Thymus (tissue), 11 donors: ENCODE results near the gene MLLT6. TPM values are rescaled to one million over a fixed set of nuclear protein-coding genes. Genes with fewer than 3 reads are reported as not detected.
"Not testable (repeated sequence)": the region's sequence is repeated elsewhere in the genome, so short reads cannot be mapped to it uniquely, and the experiment has no call there.

Source experiments
- DNase-seq, 9 donors: peaks; one replicate each; pipeline ENCODE4 v3.0.0-alpha.2; 2013; ENCODE audit warnings: low spot score in 9 of 9, low read depth in 6 of 9, missing footprints in 1 of 9
- H3K27ac ChIP-seq, 2 donors: one replicate each; pipeline ENCODE4 v1.5.1; 2013; ENCODE audit warnings: control low read depth in 1 of 2, low read depth in 1 of 2, low read length in 1 of 2, mild to moderate bottlenecking in 1 of 2, moderate library complexity in 1 of 2
- H3K27me3 ChIP-seq, 2 donors: one replicate each; pipeline ENCODE4 v1.5.1; 2013; ENCODE audit warnings: low read length in 1 of 2; ENCODE audit not compliant: control insufficient read depth in 2 of 2, insufficient read depth in 1 of 2
- H3K36me3 ChIP-seq, 2 donors: one replicate each; pipeline ENCODE4 v1.5.1; 2013; ENCODE audit warnings: low read length in 1 of 2, mild to moderate bottlenecking in 1 of 2, moderate library complexity in 1 of 2; ENCODE audit not compliant: control insufficient read depth in 2 of 2, insufficient read depth in 2 of 2
- H3K4me1 ChIP-seq, 2 donors: one replicate each; pipeline ENCODE4 v1.5.1; 2013; ENCODE audit warnings: low read length in 2 of 2; ENCODE audit not compliant: control insufficient read depth in 2 of 2, insufficient read depth in 2 of 2
- H3K4me3 ChIP-seq, 2 donors: one replicate each; pipeline ENCODE4 v1.5.1; 2013; ENCODE audit warnings: low read length in 2 of 2, control low read depth in 1 of 2, mild to moderate bottlenecking in 1 of 2
- H3K9me3 ChIP-seq, 2 donors: one replicate each; pipeline ENCODE4 v1.5.1; 2013; ENCODE audit warnings: low read length in 1 of 2, mild to moderate bottlenecking in 1 of 2; ENCODE audit not compliant: control insufficient read depth in 2 of 2, insufficient read depth in 1 of 2
- WGBS: extraction: QIAGEN DNeasy Blood & Tissue Kit; methylation state at CpG from one replicate; pipeline ENCODE4 v1.1.7; 2013; 5-methylcytosine and 5-hydroxymethylcytosine counted together
- polyA plus RNA-seq: library from polyadenylated mRNA; stranded (reverse); fragments of 200-250 nt; gene quantifications from one replicate; pipeline ENCODE4 v1.2.3, GENCODE V29; 2013
- total RNA-seq: library from RNA; stranded (reverse); fragments of 120-200 nt; gene quantifications from one replicate; pipeline ENCODE4 v1.2.4, GENCODE V29; 2013
- donor health status: healthy.

The MLLT6 gene
- total and polyA plus RNA-seq, 2 donors = 37.3 to 124 TPM

- no peaks in the 10 kb centered on the region for H3K27me3 ChIP-seq
- H3K36me3 ChIP-seq = peaks cover 88% of the 10 kb centered on the region in 2 donors
- no peak overlapping the region for H3K27ac ChIP-seq
- DNase-seq = no peak
- peaks cover 0 to 6% of the 10 kb centered on the region in 2 donors for H3K4me1 ChIP-seq
- H3K9me3 ChIP-seq = no peaks in the 10 kb centered on the region
- WGBS = 98% methylated on average over 29 of the region's 29 CpGs
- H3K4me3 ChIP-seq = no peak overlapping the region
Observed at GRCh38 chr17:38719289-38719942, 14.3 kb downstream of the MLLT6 start.

- Histone ChIP-seq H3K9me3 (no peaks in the 10 kb centered on the region), H3K27me3 (no peaks in the 10 kb centered on the region), H3K27ac (no peak overlapping the region), H3K4me3 (no peak overlapping the region), H3K4me1 (peaks cover 0 to 8% of the 10 kb centered on the region in 2 donors), H3K36me3 (peaks cover 88 to 89% of the 10 kb centered on the region in 2 donors)
- no peak for DNase-seq
- WGBS = 97% methylated on average over 39 of the region's 39 CpGs
Observed at GRCh38 chr17:38719943-38720641, 15.0 kb downstream of the MLLT6 start.

GRCh38 chr17:38720941-38721340 is 15.9 kb downstream of the MLLT6 start:
- H3K4me1 ChIP-seq = peaks cover 0 to 12% of the 10 kb centered on the region in 2 donors
- H3K36me3 ChIP-seq = peaks cover 82 to 88% of the 10 kb centered on the region in 2 donors
- WGBS = 98% methylated on average over 6 of the region's 6 CpGs
- no peaks in the 10 kb centered on the region for H3K9me3 ChIP-seq
- H3K4me3 ChIP-seq = no peak overlapping the region
- no peak for DNase-seq
- no peaks in the 10 kb centered on the region for H3K27me3 ChIP-seq
- H3K27ac ChIP-seq = no peak overlapping the region

GRCh38 chr17:38721802-38722201 is 16.7 kb downstream of the MLLT6 start:
- H3K36me3 ChIP-seq = peaks cover 74 to 81% of the 10 kb centered on the region in 2 donors
- no peak for DNase-seq
- no peaks in the 10 kb centered on the region for H3K27me3 ChIP-seq
- H3K9me3 ChIP-seq = no peaks in the 10 kb centered on the region
- no peak overlapping the region for H3K4me3 ChIP-seq
- H3K27ac ChIP-seq = no peak overlapping the region
- peaks cover 0 to 14% of the 10 kb centered on the region in 2 donors for H3K4me1 ChIP-seq
- WGBS = 99% methylated on average over 16 of the region's 16 CpGs

- no peak for DNase-seq
- Histone ChIP-seq H3K36me3 (peaks cover 51 to 56% of the 10 kb centered on the region in 2 donors), H3K4me1 (peaks cover 24 to 33% of the 10 kb centered on the region in 2 donors), H3K4me3 (no peak overlapping the region), H3K27ac (no peak overlapping the region), H3K9me3 (peaks cover 0 to 10% of the 10 kb centered on the region in 2 donors), H3K27me3 (no peaks in the 10 kb centered on the region)
- 90% methylated on average over 16 of the region's 16 CpGs for WGBS
Observed at GRCh38 chr17:38724337-38724988, 19.4 kb downstream of the MLLT6 start.

- Histone ChIP-seq H3K4me1 (peaks cover 28 to 38% of the 10 kb centered on the region in 2 donors), H3K27me3 (no peaks in the 10 kb centered on the region), H3K9me3 (peaks cover 0 to 10% of the 10 kb centered on the region in 2 donors), H3K27ac (no peak overlapping the region), H3K36me3 (peaks cover 45 to 50% of the 10 kb centered on the region in 2 donors), H3K4me3 (no peak overlapping the region)
- 95% methylated on average over 10 of the region's 10 CpGs for WGBS
- DNase-seq = no peak
Observed at GRCh38 chr17:38725066-38725465, 20.0 kb downstream of the MLLT6 start.

- WGBS = 96% methylated on average over 8 of the region's 8 CpGs
- peaks cover 30 to 46% of the 10 kb centered on the region in 2 donors for H3K4me1 ChIP-seq
Observed at GRCh38 chr17:38726145-38726544, 21.1 kb downstream of the MLLT6 start.

GRCh38 chr17:38727736-38728135 is 22.7 kb downstream of the MLLT6 start:
- DNase-seq = peak in 1 of 9 donors; percentile 51
- Histone ChIP-seq H3K9me3 (peaks cover 0 to 10% of the 10 kb centered on the region in 2 donors), H3K4me1 (peaks cover 30 to 57% of the 10 kb centered on the region in 2 donors), H3K27me3 (no peaks in the 10 kb centered on the region), H3K36me3 (peaks cover 21 to 24% of the 10 kb centered on the region in 2 donors), H3K27ac (peak overlapping the region; percentile 83 to 88), H3K4me3 (peak overlapping the region in 1 of 2 donors; percentile 10)
- WGBS = 90% methylated on average over 5 of the region's 5 CpGs

More at GRCh38 chr17:38726145-38726544, 21.1 kb downstream of the MLLT6 start:
- DNase-seq, H3K27ac ChIP-seq, H3K9me3 ChIP-seq, H3K27me3 ChIP-seq, H3K4me3 ChIP-seq: not testable (repeated sequence)
- H3K36me3 ChIP-seq = peaks cover 35 to 40% of the 10 kb centered on the region in 2 donors
